ENCODE results near the gene SECISBP2.

SECISBP2 gene

GRCh38 chr9:89386206-89386605 lies 67.9 kb downstream of the SECISBP2 start:
- DNase-seq, result no peak

DNA sequence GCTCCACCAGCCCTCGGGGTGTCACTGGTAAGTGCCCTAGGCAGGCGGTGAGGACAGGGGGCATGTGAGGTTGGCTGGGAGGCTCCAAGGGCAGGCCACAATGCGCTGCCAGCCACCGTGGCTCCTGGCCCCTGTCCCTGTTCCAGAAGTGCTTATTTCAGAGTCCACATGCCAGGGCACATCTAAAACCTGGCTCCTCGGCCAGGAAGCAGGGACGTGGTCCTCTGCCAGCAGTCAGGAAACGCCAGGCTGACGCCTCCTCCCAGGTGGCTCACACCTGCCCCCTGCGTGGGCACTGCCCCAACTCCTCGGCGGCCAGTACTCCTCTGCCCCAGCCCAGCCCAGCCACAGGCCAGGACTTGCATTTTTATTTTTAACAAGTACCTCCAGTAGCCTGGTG lies 68.5 kb downstream of the SECISBP2 start:
- DNase-seq, result no peak

GRCh38 chr9:89387197-89387849 lies 69.0 kb downstream of the SECISBP2 start:
- no peak for DNase-seq

- DNase-seq, result peak; percentile 98
These were observed 70.0 kb downstream of the SECISBP2 start for GRCh38 chr9:89388084-89388867.

GRCh38 chr9:89388868-89389177 lies 70.5 kb downstream of the SECISBP2 start:
- no peak for DNase-seq

- no peak for DNase-seq
These were observed 71.8 kb downstream of the SECISBP2 start for GRCh38 chr9:89390068-89390555.

- no peak for DNase-seq
These were observed 72.3 kb downstream of the SECISBP2 start for GRCh38 chr9:89390578-89391116.

DNA sequence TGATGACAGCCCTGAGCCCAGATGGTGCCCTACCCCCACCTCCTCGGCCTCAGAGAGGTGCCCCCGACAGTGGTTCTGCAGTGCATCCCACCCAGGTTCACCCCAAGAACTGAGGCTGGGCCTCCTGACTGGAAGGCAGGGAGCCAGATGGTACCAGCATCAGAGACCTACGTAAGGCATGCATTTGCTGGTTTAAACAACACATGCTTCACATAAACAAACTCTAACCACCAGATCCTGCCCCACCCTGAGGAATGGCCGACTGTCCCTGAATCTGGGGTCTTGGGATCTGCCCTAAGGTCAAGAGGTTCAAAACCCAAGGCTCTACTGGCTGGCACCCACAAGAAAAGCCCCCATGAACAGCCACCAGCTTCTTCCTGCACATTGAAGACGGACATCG lies 73.3 kb downstream of the SECISBP2 start:
- DNase-seq, result no peak

GRCh38 chr9:89394412-89394811 lies 76.1 kb downstream of the SECISBP2 start:
- DNase-seq, result no peak

DNA sequence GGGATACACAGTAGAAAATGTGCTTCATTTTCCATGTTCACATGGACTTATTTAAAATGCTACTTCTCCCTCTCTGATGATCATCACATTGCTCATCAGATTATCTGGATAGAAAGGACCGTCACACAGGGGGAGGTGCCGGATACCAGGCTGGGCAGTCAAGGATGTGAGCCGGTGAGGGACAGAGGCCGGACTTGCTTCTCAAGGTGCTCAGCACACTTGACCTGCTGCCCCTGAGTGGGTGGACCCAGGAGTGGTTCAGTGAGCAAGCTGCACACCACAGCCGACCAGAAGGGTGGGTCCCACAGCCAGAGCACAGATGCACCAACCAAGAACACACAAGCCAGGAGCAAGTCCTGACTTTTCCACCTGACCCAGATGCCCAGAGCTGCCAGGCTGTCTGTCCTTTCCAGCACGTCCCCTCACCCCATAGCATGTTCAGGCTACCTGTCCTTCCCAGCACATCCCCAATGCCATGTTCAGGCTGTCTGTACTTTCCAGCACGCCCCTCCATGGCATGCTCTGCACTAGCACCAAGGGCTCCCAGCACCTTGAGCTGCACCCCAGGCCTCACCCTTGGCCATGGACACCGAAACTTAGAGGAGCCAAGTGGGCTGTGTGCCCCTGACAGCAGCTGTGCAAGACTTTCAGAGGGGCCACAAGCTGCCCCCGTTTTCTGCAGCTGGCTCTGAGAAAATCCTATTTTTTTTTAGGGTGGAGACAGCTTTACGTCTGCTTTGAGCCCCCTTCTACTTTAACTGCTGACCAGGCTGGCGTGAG lies 77.8 kb downstream of the SECISBP2 start:
- no peak for DNase-seq

GRCh38 chr9:89397471-89397870 lies 79.2 kb downstream of the SECISBP2 start:
- DNase-seq, result no peak

DNA sequence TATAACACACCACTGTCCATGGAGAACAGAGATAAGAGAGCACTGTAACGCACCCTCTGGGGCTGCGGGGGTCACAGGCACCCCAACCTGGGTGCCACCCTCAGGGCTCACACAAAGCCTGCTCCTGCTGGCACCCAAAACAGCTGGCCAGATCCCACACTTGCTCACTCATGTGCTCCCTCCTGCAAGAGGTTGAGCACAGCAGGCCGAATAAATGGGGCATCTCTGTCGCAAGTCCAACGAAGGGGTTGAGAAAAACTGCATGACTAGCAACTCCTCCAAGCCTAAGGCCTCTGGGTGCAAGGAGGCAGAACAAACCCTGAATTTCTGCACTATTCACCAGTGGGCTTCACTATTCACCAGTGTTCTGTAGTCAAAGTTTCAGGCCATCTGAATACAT lies 80.3 kb downstream of the SECISBP2 start:
- DNase-seq, result no peak

DNA sequence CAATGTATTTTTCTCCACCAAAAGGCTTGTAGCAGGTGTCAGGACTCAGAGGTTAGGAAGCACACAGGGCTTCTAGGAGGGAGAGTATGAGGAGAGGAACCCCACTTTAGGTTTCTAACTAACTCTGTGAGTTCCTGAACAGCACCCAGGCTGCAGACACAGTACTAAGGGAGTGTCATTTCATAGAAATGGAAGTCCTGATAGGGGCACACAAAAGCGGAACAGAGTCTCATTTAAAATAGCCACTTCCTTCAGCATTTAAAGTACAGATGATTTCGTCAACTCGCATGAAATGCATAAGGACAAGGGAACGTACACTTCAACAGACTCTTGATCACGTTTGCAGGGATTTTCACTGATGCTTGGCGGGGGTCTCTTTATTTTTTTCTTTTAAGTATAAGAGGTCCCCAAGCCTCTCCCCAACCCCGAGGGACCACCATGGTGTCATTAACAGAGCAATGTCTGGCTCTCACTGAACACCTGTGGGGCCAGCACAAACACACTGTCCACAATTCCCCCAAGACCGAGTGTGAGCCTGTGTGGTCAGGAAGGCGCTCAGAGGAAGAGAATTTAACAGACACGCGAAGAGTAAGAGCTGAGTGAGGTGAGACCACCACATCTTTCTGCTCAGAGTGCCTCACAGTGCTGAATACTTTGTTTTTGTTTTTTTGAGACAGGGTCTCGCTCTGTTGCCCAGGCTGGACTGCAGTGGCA lies 82.3 kb downstream of the SECISBP2 start:
- DNase-seq, result peak; percentile 88

GRCh38 chr9:89402695-89403427 lies 84.6 kb downstream of the SECISBP2 start:
- DNase-seq, result no peak

- no peak for DNase-seq
These were observed 85.8 kb downstream of the SECISBP2 start for GRCh38 chr9:89404074-89404473.

GRCh38 chr9:89405826-89406225 lies 87.5 kb downstream of the SECISBP2 start:
- DNase-seq, result peak; percentile 81

DNA sequence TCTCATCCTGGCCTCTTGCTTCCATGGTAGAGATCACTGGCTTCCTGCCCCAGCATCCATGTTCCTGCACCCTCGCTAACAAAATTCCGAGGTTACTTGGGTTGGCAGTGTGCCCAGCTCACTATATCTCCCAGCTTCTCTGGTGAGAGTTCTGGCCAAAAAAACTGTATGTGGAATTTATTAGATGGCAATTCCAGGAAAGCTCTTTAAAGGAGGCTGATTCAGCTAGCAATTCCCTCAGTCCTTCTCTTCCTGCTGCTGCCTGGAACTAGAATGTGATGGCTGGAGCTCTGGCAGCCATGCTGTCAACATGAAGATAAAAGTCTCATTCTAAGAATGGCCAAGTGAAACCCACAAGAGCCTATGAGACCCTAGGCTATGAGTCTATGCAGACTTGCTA lies 88.8 kb downstream of the SECISBP2 start:
- DNase-seq, result no peak

DNA sequence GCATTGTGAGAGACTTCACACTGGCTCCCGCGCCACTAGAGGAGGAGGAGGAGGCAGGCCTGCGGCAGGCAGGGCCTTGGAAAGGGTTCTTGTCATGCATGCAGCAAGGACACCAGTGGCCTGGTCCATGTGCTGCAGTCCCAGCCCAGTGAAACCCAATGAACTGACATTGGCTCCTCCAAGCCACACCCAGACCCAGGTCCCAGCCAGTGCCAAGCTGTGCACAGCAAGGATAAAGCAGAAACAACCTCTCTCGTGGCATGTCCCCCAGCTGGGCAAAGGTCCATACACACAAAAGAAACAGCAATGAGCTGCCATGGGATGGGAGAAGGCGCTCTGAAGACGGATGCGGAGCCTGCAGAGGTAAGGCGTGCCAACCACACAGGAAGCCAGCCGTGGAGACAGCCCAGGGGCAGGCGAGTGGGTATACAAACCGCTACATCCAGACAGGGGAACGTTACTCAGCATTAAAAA lies 90.4 kb downstream of the SECISBP2 start:
- DNase-seq, result no peak

All from inflammatory macrophage treated with lipopolysaccharide for 4 hours (primary cell).